AG04449 (cell line): ENCODE results near the gene IGFL3.
"Not testable (repeated sequence)": the region's sequence is repeated elsewhere in the genome, so short reads cannot be mapped to it uniquely, and the experiment has no call there.

Source experiments
- CTCF ChIA-PET: fragments of 350-600 bp; formaldehyde crosslinking; extraction: SDS; loops from one replicate; lab custom pipeline; 2021; ENCODE audit warnings: antibody characterized with exemption; lab: Yijun Ruan, JAX
- POLR2A ChIA-PET: fragments of 400-600, 350-600 bp; formaldehyde crosslinking; extraction: SDS; loops from one replicate; lab custom pipeline; 2020; ENCODE audit warnings: antibody characterized with exemption, inconsistent platforms; lab: Yijun Ruan, JAX
- DNase-seq: peaks from one replicate; pipeline ENCODE4 v3.0.0-alpha.2; 2010; ENCODE audit warnings: low read depth, low spot score
- H3K4me3 ChIP-seq: 2 replicates; pipeline ENCODE4 v1.5.1; 2011; ENCODE audit warnings: low read depth, mild to moderate bottlenecking, control low read depth, low read length
- TF ChIP-seq, protein P1 (sequence below): IDR thresholded peaks from one replicate; pipeline ENCODE4 v1.5.1; 2011; ENCODE audit warnings: mild to moderate bottlenecking, moderate library complexity, low read length, control low read depth, inconsistent platforms; ENCODE audit not compliant: insufficient read depth; ENCODE audit errors: missing control alignments

IGFL3 gene

DNA sequence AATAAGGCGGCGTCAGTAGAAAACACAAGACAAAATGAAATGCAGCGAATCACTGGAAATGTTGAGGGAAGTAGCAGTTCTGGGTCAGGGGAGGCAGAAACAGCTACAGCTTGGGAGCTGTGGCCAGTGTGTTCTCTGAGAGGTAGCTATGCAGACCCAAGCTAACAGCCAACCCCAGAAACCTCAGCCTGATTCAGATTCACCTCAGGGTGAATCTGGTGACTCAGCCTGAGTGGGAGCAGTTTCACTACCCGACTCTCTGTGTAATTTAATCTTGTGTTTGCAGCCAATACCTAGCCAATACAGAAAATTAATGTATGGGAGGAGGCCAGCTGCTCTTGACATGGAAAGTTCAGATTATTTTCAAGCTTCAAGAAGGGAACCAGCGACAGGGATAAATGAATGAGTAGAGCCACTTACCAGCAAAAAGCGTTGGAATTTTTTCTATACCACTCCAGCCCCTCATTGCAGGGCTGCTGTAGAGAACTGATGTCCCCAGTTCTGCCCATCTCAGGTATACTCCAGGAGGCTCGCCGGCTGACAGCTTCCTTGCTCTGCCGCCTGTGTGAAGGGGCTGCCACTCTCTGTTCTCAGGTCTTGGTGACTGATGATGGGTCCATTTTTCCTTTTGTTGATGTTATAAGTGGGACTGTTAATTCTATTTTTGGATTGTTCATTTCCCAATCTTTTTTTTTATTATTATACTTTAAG lies 8.9 kb downstream of the IGFL3 start:
- POLR2A ChIA-PET, result no interaction called here
- DNase-seq, result no peak
- no peak overlapping the region for H3K4me3 ChIP-seq
- TF ChIP-seq, protein P1, sequence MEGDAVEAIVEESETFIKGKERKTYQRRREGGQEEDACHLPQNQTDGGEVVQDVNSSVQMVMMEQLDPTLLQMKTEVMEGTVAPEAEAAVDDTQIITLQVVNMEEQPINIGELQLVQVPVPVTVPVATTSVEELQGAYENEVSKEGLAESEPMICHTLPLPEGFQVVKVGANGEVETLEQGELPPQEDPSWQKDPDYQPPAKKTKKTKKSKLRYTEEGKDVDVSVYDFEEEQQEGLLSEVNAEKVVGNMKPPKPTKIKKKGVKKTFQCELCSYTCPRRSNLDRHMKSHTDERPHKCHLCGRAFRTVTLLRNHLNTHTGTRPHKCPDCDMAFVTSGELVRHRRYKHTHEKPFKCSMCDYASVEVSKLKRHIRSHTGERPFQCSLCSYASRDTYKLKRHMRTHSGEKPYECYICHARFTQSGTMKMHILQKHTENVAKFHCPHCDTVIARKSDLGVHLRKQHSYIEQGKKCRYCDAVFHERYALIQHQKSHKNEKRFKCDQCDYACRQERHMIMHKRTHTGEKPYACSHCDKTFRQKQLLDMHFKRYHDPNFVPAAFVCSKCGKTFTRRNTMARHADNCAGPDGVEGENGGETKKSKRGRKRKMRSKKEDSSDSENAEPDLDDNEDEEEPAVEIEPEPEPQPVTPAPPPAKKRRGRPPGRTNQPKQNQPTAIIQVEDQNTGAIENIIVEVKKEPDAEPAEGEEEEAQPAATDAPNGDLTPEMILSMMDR, result no peak
- CTCF ChIA-PET, result interaction anchor here (0.8 to 1.4 kb wide), 4 partner anchors 33 to 151 kb away, joined by 3 to 4 read pairs (median 3); no protein-coding TSS in a partner anchor

DNA sequence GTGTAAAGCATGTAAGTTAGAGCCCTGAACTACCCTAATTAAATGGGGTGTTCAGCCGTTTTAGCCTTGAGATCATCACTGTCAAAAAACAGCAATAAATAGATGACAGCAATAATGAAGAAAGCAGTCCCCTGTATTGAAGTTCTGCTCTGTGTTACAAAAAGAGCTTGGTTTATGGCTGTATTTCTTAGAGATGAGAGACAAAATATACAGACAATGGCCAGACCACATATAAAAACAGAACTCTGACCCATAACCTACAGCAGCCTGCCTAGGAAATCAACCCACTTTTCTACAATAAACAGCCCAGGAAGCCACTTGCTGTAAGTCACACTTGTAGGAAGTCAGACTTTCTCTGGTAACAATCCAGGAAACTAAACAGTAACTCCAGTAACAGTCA lies 10.8 kb downstream of the IGFL3 start:
- TF ChIP-seq, protein P1, result no peak
- H3K4me3 ChIP-seq, result no peak overlapping the region
- no peak for DNase-seq
- CTCF ChIA-PET, result interaction anchor here (0.8 to 1.9 kb wide), 3 partner anchors 10 to 151 kb away, joined by 3 to 4 read pairs (median 3); no protein-coding TSS in a partner anchor
- POLR2A ChIA-PET, result no interaction called here

DNA sequence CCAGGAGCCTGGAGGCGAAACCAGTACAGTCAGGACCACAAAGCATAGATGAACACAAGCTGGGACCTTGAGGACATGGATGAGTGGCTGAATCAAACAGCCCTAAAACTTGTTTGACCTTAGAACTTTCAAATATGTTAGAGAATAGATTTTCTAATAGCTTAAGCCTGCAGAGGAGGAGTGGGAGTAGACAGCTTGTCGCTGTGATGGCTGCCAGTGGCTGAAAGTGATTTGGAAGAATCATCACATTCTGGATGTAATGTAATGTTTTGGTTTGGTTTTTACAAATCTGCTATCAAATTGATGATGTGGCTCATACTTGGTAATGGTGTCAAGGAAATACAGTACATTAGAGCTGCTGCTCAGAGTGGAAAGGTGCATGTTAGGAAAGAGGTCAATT lies 12.0 kb downstream of the IGFL3 start:
- ChIA-PET POLR2A (no interaction called here), CTCF (interaction anchor here (1.1 to 1.5 kb wide), 3 partner anchors 13 to 152 kb away, joined by 3 to 7 read pairs (median 6); no protein-coding TSS in a partner anchor)
- no peak overlapping the region for H3K4me3 ChIP-seq
- no peak for DNase-seq
- TF ChIP-seq, protein P1, result no peak

DNA sequence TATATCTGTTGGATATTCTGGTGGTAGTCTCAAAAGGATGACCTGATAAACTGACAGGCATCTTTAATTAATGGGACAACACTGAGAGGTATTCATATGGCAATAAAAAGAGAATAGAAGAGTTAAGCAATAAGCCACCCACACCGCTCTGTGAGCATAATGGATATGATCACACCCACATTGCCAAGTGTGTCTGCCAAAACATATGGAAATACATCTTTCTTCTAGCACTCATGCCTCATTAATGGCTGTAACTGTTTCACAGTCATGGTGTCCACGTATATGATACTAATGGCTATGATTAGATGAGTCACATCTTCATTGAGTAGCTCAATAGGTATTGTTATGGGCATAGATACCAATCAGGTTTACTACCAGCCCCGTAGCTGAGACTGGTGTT lies 13.1 kb downstream of the IGFL3 start:
- TF ChIP-seq, protein P1, result no peak
- DNase-seq, result no peak
- ChIA-PET POLR2A (no interaction called here), CTCF (interaction anchor here (0.8 to 1.5 kb wide), 2 partner anchors 34 to 83 kb away, joined by 3 to 6 read pairs; no protein-coding TSS in a partner anchor)
- no peak overlapping the region for H3K4me3 ChIP-seq

DNA sequence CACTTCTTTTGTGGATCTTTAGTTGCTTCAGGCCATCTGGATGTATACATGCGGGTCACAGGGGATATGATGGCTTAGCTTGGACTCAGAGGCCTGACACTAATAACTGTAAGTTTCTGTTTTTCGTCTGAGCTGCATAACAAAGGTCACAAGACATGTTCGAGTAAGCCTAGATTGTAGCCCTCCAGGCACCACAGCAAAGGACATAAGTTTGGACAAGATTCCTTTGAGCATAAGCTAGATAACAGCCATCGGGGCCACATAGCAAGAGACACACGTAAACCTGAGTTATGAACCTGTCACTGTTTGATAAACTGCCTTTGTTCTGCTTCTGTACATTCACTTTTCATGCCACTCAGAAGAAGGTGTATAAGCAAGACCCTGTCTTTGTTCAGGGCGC lies 14.6 kb downstream of the IGFL3 start:
- H3K4me3 ChIP-seq, result no peak overlapping the region
- TF ChIP-seq, protein P1, result no peak
- ChIA-PET CTCF (no interaction called here), POLR2A (no interaction called here)
- no peak for DNase-seq

DNA sequence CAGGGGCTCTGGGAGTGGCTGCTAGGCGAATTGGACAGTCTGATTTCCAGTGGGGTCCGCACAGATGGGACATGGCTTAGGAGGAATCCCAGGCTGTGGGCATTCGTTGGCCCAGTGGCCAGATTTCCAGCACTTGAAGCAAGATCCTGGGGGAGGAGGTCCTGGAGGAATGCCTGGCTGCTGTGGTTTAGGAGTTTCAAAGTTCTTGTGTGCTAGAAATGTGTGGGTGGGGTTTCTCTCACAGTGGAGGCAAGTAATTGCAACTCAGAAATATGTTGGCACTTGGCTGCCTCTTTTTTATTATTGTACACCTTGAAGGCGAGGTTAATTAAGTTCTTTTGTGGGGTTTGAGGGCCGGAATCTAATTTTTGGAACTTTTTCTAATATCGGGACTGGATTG lies 17.1 kb downstream of the IGFL3 start:
- ChIA-PET POLR2A (no interaction called here), CTCF (no interaction called here)
- no peak for DNase-seq
- H3K4me3 ChIP-seq, result no peak overlapping the region
- TF ChIP-seq, protein P1, result no peak

DNA sequence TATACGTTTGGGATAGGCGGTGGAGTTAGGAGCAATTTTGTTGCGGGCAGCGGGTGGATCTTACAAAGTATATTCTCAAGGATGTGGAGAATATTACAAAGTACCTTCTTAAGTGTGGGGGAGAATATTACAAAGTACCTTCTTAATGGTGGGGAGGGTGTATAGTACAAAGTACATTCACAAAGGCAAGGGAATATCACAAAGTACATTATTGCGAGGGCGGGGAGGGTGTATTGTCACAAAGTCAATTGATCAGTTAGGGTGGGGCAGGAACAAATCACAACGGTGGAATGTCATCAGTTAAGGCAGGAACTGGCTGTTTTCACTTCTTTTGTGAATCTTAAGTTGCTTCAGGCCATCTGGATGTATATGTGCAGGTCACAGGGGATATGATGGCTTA lies 22.2 kb downstream of the IGFL3 start:
- POLR2A ChIA-PET, H3K4me3 ChIP-seq, DNase-seq: not testable (repeated sequence)
- CTCF ChIA-PET, result interaction anchor here (1.2 to 3.1 kb wide), 2 partner anchors 20 to 24 kb away, joined by 8 to 14 read pairs; no protein-coding TSS in a partner anchor
